T-helper 1 cell treated with Interleukin-12 subunit alpha and Interleukin-12 subunit beta and Interleukin-4 antibody, amounts not matched to agents 30 ng/mL and 1 ng/mL, for 36 hours (primary cell): ENCODE measurements around the gene ACTN4. TPM values are rescaled to one million over a fixed set of nuclear protein-coding genes. Genes with fewer than 3 reads are reported as not detected.

ENCODE experiments used
- intact Hi-C: fragments of 100-400 bp; cut with micrococcal nuclease; formaldehyde crosslinking; loops from one replicate; pipeline ENCODE4 v1.15.1; 2024
- total RNA-seq: library from RNA; stranded (reverse); gene quantifications from 2 replicates; pipeline ENCODE4 v1.2.3, GENCODE V29; 2022

The ACTN4 gene
- total RNA-seq, 1 donor from 2014 or later: 443 TPM

GRCh38 chr19:38734176-38734425 lies 86.7 kb downstream of the ACTN4 start:
- intact Hi-C loops: loop anchor here (1.0 to 5.0 kb wide), 5 partner anchors 87 to 218 kb away; partner anchors contain the start of genes ACTN4, MRPS12, NFKBIB and SARS2

GRCh38 chr19:38734426-38735256 lies 87.2 kb downstream of the ACTN4 start:
- intact Hi-C loops: loop anchor here (1.0 to 5.0 kb wide), 8 partner anchors 88 to 347 kb away; partner anchors contain the start of genes ACTN4, ECH1, GGN and MRPS12

- intact Hi-C loops: loop anchor here (1.0 to 5.0 kb wide), 4 partner anchors 88 to 348 kb away; partner anchors contain the start of genes ACTN4, ECH1, GGN and SPRED3
These were observed 87.8 kb downstream of the ACTN4 start for GRCh38 chr19:38735257-38735686.

- intact Hi-C loops: loop anchor here (5.0 kb wide), 2 partner anchors 229 to 349 kb away; partner anchors contain the start of genes GGN and SPRED3
These were observed 88.6 kb downstream of the ACTN4 start for GRCh38 chr19:38736036-38736412.

GRCh38 chr19:38736413-38737280 lies 89.2 kb downstream of the ACTN4 start:
- intact Hi-C loops: loop anchor here (5.0 kb wide), 2 partner anchors 229 to 349 kb away; partner anchors contain the start of genes GGN and SPRED3

GRCh38 chr19:38737281-38737865 lies 89.9 kb downstream of the ACTN4 start:
- intact Hi-C loops: loop anchor here (5.0 kb wide), 2 partner anchors 230 to 350 kb away; partner anchors contain the start of genes GGN and SPRED3

GRCh38 chr19:38737921-38738737 lies 90.7 kb downstream of the ACTN4 start:
- intact Hi-C loops: loop anchor here (5.0 kb wide), 2 partner anchors 231 to 351 kb away; partner anchors contain the start of genes GGN and SPRED3

GRCh38 chr19:38739440-38740256 lies 92.2 kb downstream of the ACTN4 start:
- intact Hi-C loops: loop anchor here (5.0 kb wide), 2 partner anchors 232 to 352 kb away; partner anchors contain the start of genes GGN and SPRED3

GRCh38 chr19:38740257-38740592 lies 92.8 kb downstream of the ACTN4 start:
- intact Hi-C loops: no loop called here

- intact Hi-C loops: no loop called here
These were observed 93.5 kb downstream of the ACTN4 start for GRCh38 chr19:38740932-38741331.

GRCh38 chr19:38741670-38742069 lies 94.2 kb downstream of the ACTN4 start:
- intact Hi-C loops: no loop called here

- intact Hi-C loops: no loop called here
These were observed 94.8 kb downstream of the ACTN4 start for GRCh38 chr19:38742296-38742695.

- intact Hi-C loops: no loop called here
These were observed 95.5 kb downstream of the ACTN4 start for GRCh38 chr19:38742906-38743305.

GRCh38 chr19:38743394-38744297 lies 96.2 kb downstream of the ACTN4 start:
- intact Hi-C loops: no loop called here

GRCh38 chr19:38744298-38744681 lies 96.8 kb downstream of the ACTN4 start, which contains the start of gene CAPN12:
CAPN12 (minus strand) TSS chr19:38744474; CDS start chr19:38744165, 309 bp downstream.
- intact Hi-C loops: no loop called here

GRCh38 chr19:38744874-38745273 lies 97.4 kb downstream of the ACTN4 start:
- intact Hi-C loops: no loop called here

- intact Hi-C loops: no loop called here
These were observed 97.9 kb downstream of the ACTN4 start for GRCh38 chr19:38745316-38745715.

GRCh38 chr19:38753783-38754182 lies 106.3 kb downstream of the ACTN4 start:
- intact Hi-C loops: loop anchor here (10.0 kb wide), 1 partner anchor 51 kb away; no protein-coding TSS in a partner anchor
